ENCODE data around the gene ASB18. TPM values are rescaled to one million over a fixed set of nuclear protein-coding genes. Genes with fewer than 3 reads are reported as not detected.

The ASB18 gene
- total RNA-seq, 1 experiment from 2014 or later: not detected

- Mint-ChIP-seq H3K27ac (ENCODE audit: low read depth, unreplicated experiment) (no peak overlapping the region), H3K4me3 (ENCODE audit: unreplicated experiment) (no peak overlapping the region), H3K27me3 (ENCODE audit: insufficient read depth, unreplicated experiment) (peaks cover 5% of the 10 kb centered on the region), H3K36me3 (ENCODE audit: insufficient read depth, unreplicated experiment) (no peaks in the 10 kb centered on the region), H3K9me3 (ENCODE audit: unreplicated experiment) (no peaks in the 10 kb centered on the region), H3K4me1 (ENCODE audit: insufficient read depth, unreplicated experiment) (no peaks in the 10 kb centered on the region)
- intact Hi-C loops (cut with micrococcal nuclease): no loop called here
- CTCF ChIA-PET: interaction anchor here (1.3 kb wide), 1 partner anchor 14 kb away, joined by 4 read pairs; no protein-coding TSS in a partner anchor
- POLR2A ChIA-PET: no interaction called here
- DNase-seq (ENCODE audit: unreplicated experiment): no peak
- no TSS peak for BruUV-seq (replicated peaks)
- no peak for TF ChIP-seq CTCF (IDR thresholded peaks at IDR 0.05; ENCODE audit: unreplicated experiment)
Observed at GRCh38 chr2:236195726-236196125, 68.5 kb downstream of the ASB18 start.

GRCh38 chr2:236194786-236195185 lies 69.4 kb downstream of the ASB18 start:
- TF ChIP-seq CTCF (IDR thresholded peaks at IDR 0.05; ENCODE audit: unreplicated experiment): no peak
- CTCF ChIA-PET: interaction anchor here (1.3 kb wide), 1 partner anchor 13 kb away, joined by 4 read pairs; no protein-coding TSS in a partner anchor
- POLR2A ChIA-PET: no interaction called here
- no peak for DNase-seq (ENCODE audit: unreplicated experiment)
- H3K9me3 Mint-ChIP-seq (ENCODE audit: unreplicated experiment): no peaks in the 10 kb centered on the region
- no TSS peak for BruUV-seq (replicated peaks)
- no peaks in the 10 kb centered on the region for H3K4me1 Mint-ChIP-seq (ENCODE audit: insufficient read depth, unreplicated experiment)
- H3K27me3 Mint-ChIP-seq (ENCODE audit: insufficient read depth, unreplicated experiment): no peaks in the 10 kb centered on the region
- no peak overlapping the region for H3K4me3 Mint-ChIP-seq (ENCODE audit: unreplicated experiment)
- no peak overlapping the region for H3K27ac Mint-ChIP-seq (ENCODE audit: low read depth, unreplicated experiment)
- H3K36me3 Mint-ChIP-seq (ENCODE audit: insufficient read depth, unreplicated experiment): no peaks in the 10 kb centered on the region
- intact Hi-C loops (cut with micrococcal nuclease): no loop called here

- intact Hi-C loops (cut with micrococcal nuclease): no loop called here
- Mint-ChIP-seq H3K36me3 (ENCODE audit: insufficient read depth, unreplicated experiment) (no peaks in the 10 kb centered on the region), H3K4me1 (ENCODE audit: insufficient read depth, unreplicated experiment) (no peaks in the 10 kb centered on the region), H3K4me3 (ENCODE audit: unreplicated experiment) (no peak overlapping the region), H3K27me3 (ENCODE audit: insufficient read depth, unreplicated experiment) (no peaks in the 10 kb centered on the region), H3K9me3 (ENCODE audit: unreplicated experiment) (no peaks in the 10 kb centered on the region), H3K27ac (ENCODE audit: low read depth, unreplicated experiment) (no peak overlapping the region)
- no peak for TF ChIP-seq CTCF (IDR thresholded peaks at IDR 0.05; ENCODE audit: unreplicated experiment)
- no TSS peak for BruUV-seq (replicated peaks)
- ChIA-PET POLR2A (no interaction called here), CTCF (interaction anchor here (2.5 kb wide), 1 partner anchor 13 kb away, joined by 8 read pairs; no protein-coding TSS in a partner anchor)
- no peak for DNase-seq (ENCODE audit: unreplicated experiment)
Observed at GRCh38 chr2:236193026-236193425, 71.2 kb downstream of the ASB18 start.

GRCh38 chr2:236190674-236191073 lies 73.5 kb downstream of the ASB18 start:
- Mint-ChIP-seq H3K36me3 (ENCODE audit: insufficient read depth, unreplicated experiment) (no peaks in the 10 kb centered on the region), H3K4me1 (ENCODE audit: insufficient read depth, unreplicated experiment) (no peaks in the 10 kb centered on the region), H3K9me3 (ENCODE audit: unreplicated experiment) (no peaks in the 10 kb centered on the region), H3K27me3 (ENCODE audit: insufficient read depth, unreplicated experiment) (no peaks in the 10 kb centered on the region), H3K4me3 (ENCODE audit: unreplicated experiment) (no peak overlapping the region), H3K27ac (ENCODE audit: low read depth, unreplicated experiment) (no peak overlapping the region)
- TF ChIP-seq CTCF (IDR thresholded peaks at IDR 0.05; ENCODE audit: unreplicated experiment): no peak
- intact Hi-C loops (cut with micrococcal nuclease): no loop called here
- ChIA-PET POLR2A (no interaction called here), CTCF (no interaction called here)
- no peak for DNase-seq (ENCODE audit: unreplicated experiment)
- no TSS peak for BruUV-seq (replicated peaks)

Data from MCF 10A (cell line).